Measurements from ENCODE around the gene ISG15.

DNA sequence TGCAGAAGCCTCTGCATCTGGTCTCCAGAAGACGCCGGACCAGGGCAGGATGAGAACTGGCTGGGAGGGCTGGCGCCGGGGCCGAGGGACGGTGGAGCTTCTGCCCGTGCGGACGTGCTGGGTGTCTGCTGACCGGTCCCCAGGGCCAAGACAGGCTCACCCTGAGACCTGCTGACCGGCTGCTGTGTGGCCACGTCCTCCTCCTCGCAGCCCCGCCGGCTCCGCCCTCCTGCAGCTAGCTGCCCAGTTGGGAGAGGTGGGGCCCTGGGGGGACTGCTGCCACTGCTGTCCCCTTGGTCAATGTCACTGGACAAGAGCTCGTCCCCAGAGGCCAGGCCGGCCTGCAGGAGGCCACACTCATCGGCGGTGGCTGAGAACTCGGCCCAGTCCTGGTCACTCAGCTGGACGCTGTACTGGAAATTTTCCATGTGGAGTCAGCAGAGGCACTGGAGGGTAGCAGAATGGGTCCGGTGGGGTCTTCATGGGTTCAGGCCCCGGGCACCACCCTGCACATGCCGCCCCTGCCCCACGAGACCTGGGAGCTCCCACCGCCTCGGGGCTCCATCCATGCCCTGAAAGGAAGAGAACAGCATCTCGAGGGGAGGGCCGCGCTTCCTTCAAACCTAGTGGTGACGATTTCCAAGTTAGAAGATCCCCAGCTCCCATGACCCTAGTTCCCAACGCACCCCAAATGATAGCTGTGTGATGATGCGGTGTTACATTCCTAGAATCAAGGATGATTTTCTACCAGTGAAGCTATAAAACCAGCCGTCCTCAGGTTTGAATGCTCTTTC lies 32.5 kb upstream of the ISG15 start:
- TF ChIP-seq POLR2AphosphoS5 (IDR thresholded peaks at IDR 0.05) (no peak), POLR2A (IDR thresholded peaks at IDR 0.05) (no peak)
- TF ChIP-seq, protein P1, sequence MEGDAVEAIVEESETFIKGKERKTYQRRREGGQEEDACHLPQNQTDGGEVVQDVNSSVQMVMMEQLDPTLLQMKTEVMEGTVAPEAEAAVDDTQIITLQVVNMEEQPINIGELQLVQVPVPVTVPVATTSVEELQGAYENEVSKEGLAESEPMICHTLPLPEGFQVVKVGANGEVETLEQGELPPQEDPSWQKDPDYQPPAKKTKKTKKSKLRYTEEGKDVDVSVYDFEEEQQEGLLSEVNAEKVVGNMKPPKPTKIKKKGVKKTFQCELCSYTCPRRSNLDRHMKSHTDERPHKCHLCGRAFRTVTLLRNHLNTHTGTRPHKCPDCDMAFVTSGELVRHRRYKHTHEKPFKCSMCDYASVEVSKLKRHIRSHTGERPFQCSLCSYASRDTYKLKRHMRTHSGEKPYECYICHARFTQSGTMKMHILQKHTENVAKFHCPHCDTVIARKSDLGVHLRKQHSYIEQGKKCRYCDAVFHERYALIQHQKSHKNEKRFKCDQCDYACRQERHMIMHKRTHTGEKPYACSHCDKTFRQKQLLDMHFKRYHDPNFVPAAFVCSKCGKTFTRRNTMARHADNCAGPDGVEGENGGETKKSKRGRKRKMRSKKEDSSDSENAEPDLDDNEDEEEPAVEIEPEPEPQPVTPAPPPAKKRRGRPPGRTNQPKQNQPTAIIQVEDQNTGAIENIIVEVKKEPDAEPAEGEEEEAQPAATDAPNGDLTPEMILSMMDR (IDR thresholded peaks at IDR 0.05) = no peak
